Neural cell (in vitro differentiated cells): ENCODE measurements around the gene UBAP2L. TPM values are rescaled to one million over a fixed set of nuclear protein-coding genes. Genes with fewer than 3 reads are reported as not detected.
A peak's percentile ranks its signal among the peaks of the same experiment; 100 is the strongest.

Experiments used
- H2AFZ ChIP-seq: fragments of 200-600, 300-800 bp; sonication (generic), shearing (Covaris generic); 2 replicates; pipeline ENCODE4 v1.6.0; 2014; ENCODE audit warnings: low read depth, mild to moderate bottlenecking, antibody characterized with exemption, low read length, moderate library complexity
- H3F3A ChIP-seq: fragments of 200-600 bp; shearing (Covaris generic); 2 replicates; pipeline ENCODE4 v1.6.1; 2016; ENCODE audit warnings: mild to moderate bottlenecking, moderate library complexity, mixed read lengths, antibody characterized with exemption, low read length; ENCODE audit not compliant: insufficient read depth, poor library complexity, severe bottlenecking
- H3K27ac ChIP-seq: fragments of 200-600, 300-800 bp; sonication (generic), shearing (Covaris generic); 2 replicates; pipeline ENCODE4 v1.5.1; 2014; ENCODE audit warnings: mild to moderate bottlenecking, low read length, moderate library complexity
- H3K27me3 ChIP-seq: fragments of 300-800, 200-600 bp; sonication (generic), shearing (Covaris generic); 2 replicates; pipeline ENCODE4 v1.6.0; 2014; ENCODE audit warnings: mild to moderate bottlenecking, low read depth, low read length, moderate library complexity; ENCODE audit not compliant: insufficient read depth
- H3K36me3 ChIP-seq: fragments of 300-800, 200-600 bp; sonication (generic), shearing (Covaris generic); 2 replicates; pipeline ENCODE4 v1.5.1; 2014; ENCODE audit warnings: mild to moderate bottlenecking, antibody characterized with exemption, low read length, moderate library complexity; ENCODE audit not compliant: insufficient read depth
- H3K4me2 ChIP-seq: fragments of 300-800, 200-600 bp; sonication (generic), shearing (Covaris generic); 2 replicates; pipeline ENCODE4 v1.6.0; 2014; ENCODE audit warnings: mild to moderate bottlenecking, low read length
- H3K4me3 ChIP-seq: fragments of 300-800, 200-600 bp; sonication (generic), shearing (Covaris generic); 2 replicates; pipeline ENCODE4 v1.5.1; 2014; ENCODE audit warnings: mild to moderate bottlenecking, low read length, moderate library complexity
- H3K79me2 ChIP-seq: fragments of 200-600 bp; shearing (Covaris generic); replicated peaks from 2 replicates; pipeline ENCODE4 v1.6.0; 2014; ENCODE audit warnings: mild to moderate bottlenecking, low read length, moderate library complexity; ENCODE audit not compliant: insufficient read depth
- H3K9ac ChIP-seq: fragments of 300-800, 200-600 bp; sonication (generic), shearing (Covaris generic); 2 replicates; pipeline ENCODE4 v1.6.1; 2016; ENCODE audit warnings: mild to moderate bottlenecking, low read length, mixed read lengths
- H3K9me2 ChIP-seq: fragments of 200-600 bp; shearing (Covaris generic); 2 replicates; pipeline ENCODE4 v1.6.1; 2016; ENCODE audit warnings: mild to moderate bottlenecking, low read length, mixed read lengths; ENCODE audit not compliant: insufficient read depth
- H3K9me3 ChIP-seq: fragments of 200-600, 300-800 bp; sonication (generic), shearing (Covaris generic); 2 replicates; pipeline ENCODE4 v1.6.1; 2016; ENCODE audit warnings: mild to moderate bottlenecking, mixed run types, low read length, moderate library complexity, mixed read lengths
- H4K20me1 ChIP-seq: fragments of 200-600 bp; shearing (Covaris generic); 2 replicates; pipeline ENCODE4 v1.6.1; 2016; ENCODE audit warnings: mild to moderate bottlenecking, mixed run types; ENCODE audit not compliant: insufficient read depth
- EP300 ChIP-seq: fragments of 450-650 bp; conservative IDR thresholded peaks from 2 replicates; pipeline ENCODE4 v1.6.1; 2014; ENCODE audit warnings: antibody characterized with exemption, mild to moderate bottlenecking, moderate library complexity; ENCODE audit not compliant: poor library complexity, severe bottlenecking
- EZH2 ChIP-seq: fragments of 200-600, 300-800 bp; shearing (Covaris generic), sonication (generic); IDR thresholded peaks from 2 replicates; pipeline ENCODE4 v1.6.1; 2014; ENCODE audit warnings: antibody characterized with exemption, low read length, borderline replicate concordance, mild to moderate bottlenecking; ENCODE audit not compliant: insufficient read depth, poor library complexity, severe bottlenecking
- MXI1 ChIP-seq: fragments of 450-650 bp; conservative IDR thresholded peaks from 2 replicates; pipeline ENCODE4 v1.6.1; 2014; ENCODE audit warnings: antibody characterized with exemption, mild to moderate bottlenecking; ENCODE audit not compliant: poor library complexity, severe bottlenecking
- POLR2AphosphoS5 ChIP-seq: IDR thresholded peaks from 2 replicates; pipeline ENCODE4 v1.6.1; 2012
- RAD21 ChIP-seq: fragments of 450-650 bp; conservative IDR thresholded peaks from 2 replicates; pipeline ENCODE4 v1.6.1; 2014; ENCODE audit warnings: antibody characterized with exemption, mild to moderate bottlenecking, moderate library complexity
- SMC3 ChIP-seq: fragments of 450-650 bp; conservative IDR thresholded peaks from 2 replicates; pipeline ENCODE4 v1.6.1; 2014; ENCODE audit warnings: antibody characterized with exemption, mild to moderate bottlenecking, moderate library complexity; ENCODE audit not compliant: poor library complexity
- TAF1 ChIP-seq: IDR thresholded peaks from 2 replicates; pipeline ENCODE4 v1.6.1; 2012; ENCODE audit warnings: low read depth
- polyA plus RNA-seq: library from polyadenylated mRNA; depleted of rRNA; stranded (reverse); fragments of >200 nt; gene quantifications from 2 replicates; pipeline ENCODE4 v1.2.3, GENCODE V29; 2014
- TF ChIP-seq, protein P1 (sequence below): IDR thresholded peaks from 2 replicates; pipeline ENCODE4 v1.6.1; 2012; ENCODE audit warnings: borderline replicate concordance
- TF ChIP-seq, protein P2 (sequence below): fragments of 450-650 bp; IDR thresholded peaks from 2 replicates; pipeline ENCODE4 v1.5.1; 2014; ENCODE audit warnings: antibody characterized with exemption, mild to moderate bottlenecking, moderate library complexity; ENCODE audit not compliant: poor library complexity, severe bottlenecking

Gene UBAP2L
- polyA plus RNA-seq, 1 donor from 2014 or later, result 44.7 TPM

DNA sequence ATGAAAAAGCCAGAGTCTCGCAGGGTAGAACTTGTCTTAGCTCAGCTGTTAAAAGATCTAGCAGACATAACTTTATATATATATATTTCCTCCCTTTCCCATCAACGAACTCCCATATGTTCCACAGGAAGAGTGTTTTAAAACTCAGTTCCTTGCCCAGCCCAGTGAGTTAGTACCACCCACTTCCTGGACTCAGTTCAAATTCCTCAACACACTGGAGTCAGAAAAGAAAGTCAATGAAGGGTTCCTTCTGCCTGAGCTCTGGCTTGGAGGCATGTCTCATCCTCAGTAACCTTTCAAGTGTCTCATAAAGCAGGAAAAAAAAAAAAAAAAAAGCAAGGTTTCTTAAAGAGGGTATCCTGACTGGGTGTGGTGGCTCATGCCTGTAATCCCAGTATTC, 44.4 kb upstream of the UBAP2L start:
- Histone ChIP-seq H3K9me2 (no peaks in the 10 kb centered on the region), H3K4me2 (no peak overlapping the region), H3K9ac (no peak overlapping the region), H2AFZ (no peak overlapping the region), H3K4me3 (no peak overlapping the region), H3K36me3 (peaks cover 7% of the 10 kb centered on the region), H3K27ac (no peak overlapping the region), H3F3A (no peaks in the 10 kb centered on the region), H3K27me3 (no peaks in the 10 kb centered on the region), H3K79me2 (peaks cover 52% of the 10 kb centered on the region), H4K20me1 (no peaks in the 10 kb centered on the region), H3K9me3 (no peaks in the 10 kb centered on the region)
- TF ChIP-seq, protein P1, sequence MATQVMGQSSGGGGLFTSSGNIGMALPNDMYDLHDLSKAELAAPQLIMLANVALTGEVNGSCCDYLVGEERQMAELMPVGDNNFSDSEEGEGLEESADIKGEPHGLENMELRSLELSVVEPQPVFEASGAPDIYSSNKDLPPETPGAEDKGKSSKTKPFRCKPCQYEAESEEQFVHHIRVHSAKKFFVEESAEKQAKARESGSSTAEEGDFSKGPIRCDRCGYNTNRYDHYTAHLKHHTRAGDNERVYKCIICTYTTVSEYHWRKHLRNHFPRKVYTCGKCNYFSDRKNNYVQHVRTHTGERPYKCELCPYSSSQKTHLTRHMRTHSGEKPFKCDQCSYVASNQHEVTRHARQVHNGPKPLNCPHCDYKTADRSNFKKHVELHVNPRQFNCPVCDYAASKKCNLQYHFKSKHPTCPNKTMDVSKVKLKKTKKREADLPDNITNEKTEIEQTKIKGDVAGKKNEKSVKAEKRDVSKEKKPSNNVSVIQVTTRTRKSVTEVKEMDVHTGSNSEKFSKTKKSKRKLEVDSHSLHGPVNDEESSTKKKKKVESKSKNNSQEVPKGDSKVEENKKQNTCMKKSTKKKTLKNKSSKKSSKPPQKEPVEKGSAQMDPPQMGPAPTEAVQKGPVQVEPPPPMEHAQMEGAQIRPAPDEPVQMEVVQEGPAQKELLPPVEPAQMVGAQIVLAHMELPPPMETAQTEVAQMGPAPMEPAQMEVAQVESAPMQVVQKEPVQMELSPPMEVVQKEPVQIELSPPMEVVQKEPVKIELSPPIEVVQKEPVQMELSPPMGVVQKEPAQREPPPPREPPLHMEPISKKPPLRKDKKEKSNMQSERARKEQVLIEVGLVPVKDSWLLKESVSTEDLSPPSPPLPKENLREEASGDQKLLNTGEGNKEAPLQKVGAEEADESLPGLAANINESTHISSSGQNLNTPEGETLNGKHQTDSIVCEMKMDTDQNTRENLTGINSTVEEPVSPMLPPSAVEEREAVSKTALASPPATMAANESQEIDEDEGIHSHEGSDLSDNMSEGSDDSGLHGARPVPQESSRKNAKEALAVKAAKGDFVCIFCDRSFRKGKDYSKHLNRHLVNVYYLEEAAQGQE, result no peak
- TF ChIP-seq POLR2AphosphoS5, result no peak
- no peak for TF ChIP-seq SMC3
- TF ChIP-seq TAF1, result no peak
- TF ChIP-seq, protein P2, sequence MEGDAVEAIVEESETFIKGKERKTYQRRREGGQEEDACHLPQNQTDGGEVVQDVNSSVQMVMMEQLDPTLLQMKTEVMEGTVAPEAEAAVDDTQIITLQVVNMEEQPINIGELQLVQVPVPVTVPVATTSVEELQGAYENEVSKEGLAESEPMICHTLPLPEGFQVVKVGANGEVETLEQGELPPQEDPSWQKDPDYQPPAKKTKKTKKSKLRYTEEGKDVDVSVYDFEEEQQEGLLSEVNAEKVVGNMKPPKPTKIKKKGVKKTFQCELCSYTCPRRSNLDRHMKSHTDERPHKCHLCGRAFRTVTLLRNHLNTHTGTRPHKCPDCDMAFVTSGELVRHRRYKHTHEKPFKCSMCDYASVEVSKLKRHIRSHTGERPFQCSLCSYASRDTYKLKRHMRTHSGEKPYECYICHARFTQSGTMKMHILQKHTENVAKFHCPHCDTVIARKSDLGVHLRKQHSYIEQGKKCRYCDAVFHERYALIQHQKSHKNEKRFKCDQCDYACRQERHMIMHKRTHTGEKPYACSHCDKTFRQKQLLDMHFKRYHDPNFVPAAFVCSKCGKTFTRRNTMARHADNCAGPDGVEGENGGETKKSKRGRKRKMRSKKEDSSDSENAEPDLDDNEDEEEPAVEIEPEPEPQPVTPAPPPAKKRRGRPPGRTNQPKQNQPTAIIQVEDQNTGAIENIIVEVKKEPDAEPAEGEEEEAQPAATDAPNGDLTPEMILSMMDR, result no peak
- TF ChIP-seq RAD21, result no peak
- TF ChIP-seq EZH2, result no peak
- TF ChIP-seq MXI1, result no peak
- no peak for TF ChIP-seq EP300

DNA sequence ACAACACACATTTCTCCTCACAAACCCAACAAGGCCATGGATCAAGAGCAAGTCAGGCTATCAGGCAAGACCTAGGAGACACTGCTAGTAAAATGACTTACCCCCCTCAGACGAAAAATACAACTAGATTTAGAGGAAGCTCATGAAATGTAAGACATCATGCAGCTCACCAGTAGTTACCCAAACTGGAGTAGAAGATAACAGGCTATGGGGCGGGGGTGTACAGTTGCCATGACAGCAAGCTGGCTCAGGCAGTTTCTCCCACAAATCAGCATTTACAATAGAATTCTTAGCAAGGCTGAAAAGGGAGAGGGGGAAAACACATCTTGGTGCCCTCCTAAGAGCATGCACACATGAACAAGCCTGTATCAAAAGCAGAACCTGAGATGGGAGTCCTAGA, 42.7 kb upstream of the UBAP2L start:
- Histone ChIP-seq H3K27me3 (no peaks in the 10 kb centered on the region), H2AFZ (no peak overlapping the region), H3K79me2 (peaks cover 66% of the 10 kb centered on the region), H3F3A (no peaks in the 10 kb centered on the region), H3K27ac (peak overlapping the region; percentile 24), H3K4me2 (no peak overlapping the region), H3K4me3 (peak overlapping the region; percentile 42), H4K20me1 (no peaks in the 10 kb centered on the region), H3K9ac (peak overlapping the region; percentile 24), H3K36me3 (no peaks in the 10 kb centered on the region), H3K9me3 (no peaks in the 10 kb centered on the region), H3K9me2 (no peaks in the 10 kb centered on the region)
- TF ChIP-seq, protein P1, result no peak
- TF ChIP-seq POLR2AphosphoS5, result no peak
- no peak for TF ChIP-seq MXI1
- no peak for TF ChIP-seq RAD21
- TF ChIP-seq, protein P2, result no peak
- TF ChIP-seq TAF1, result no peak
- TF ChIP-seq EZH2, result no peak
- no peak for TF ChIP-seq EP300
- no peak for TF ChIP-seq SMC3
